AG04449 (cell line): Measurements from ENCODE around the gene STOML1.

Source experiments
- CTCF ChIA-PET: fragments of 350-600 bp; formaldehyde crosslinking; extraction: SDS; loops from one replicate; lab custom pipeline; 2021; ENCODE audit warnings: antibody characterized with exemption; lab: Yijun Ruan, JAX
- POLR2A ChIA-PET: fragments of 400-600, 350-600 bp; formaldehyde crosslinking; extraction: SDS; loops from one replicate; lab custom pipeline; 2020; ENCODE audit warnings: antibody characterized with exemption, inconsistent platforms; lab: Yijun Ruan, JAX
- DNase-seq: peaks from one replicate; pipeline ENCODE4 v3.0.0-alpha.2; 2010; ENCODE audit warnings: low read depth, low spot score
- H3K4me3 ChIP-seq: 2 replicates; pipeline ENCODE4 v1.5.1; 2011; ENCODE audit warnings: low read depth, mild to moderate bottlenecking, control low read depth, low read length
- CTCF ChIP-seq: IDR thresholded peaks from one replicate; pipeline ENCODE4 v1.5.1; 2011; ENCODE audit warnings: mild to moderate bottlenecking, moderate library complexity, low read length, control low read depth, inconsistent platforms; ENCODE audit not compliant: insufficient read depth; ENCODE audit errors: missing control alignments

Gene STOML1

GRCh38 chr15:73934281-73934680 lies 57.8 kb downstream of the STOML1 start:
- ChIA-PET POLR2A (interaction anchor here (3.3 kb wide), 1 partner anchor 8 kb away, joined by 21 read pairs; the partner anchor contains the start of gene LOXL1), CTCF (interaction anchor here (1.0 to 2.6 kb wide), 5 partner anchors 17 to 61 kb away, joined by 3 to 14 read pairs (median 8); partner anchors contain the start of gene TBC1D21)
- no peak overlapping the region for H3K4me3 ChIP-seq
- no peak for DNase-seq
- no peak for TF ChIP-seq CTCF

- no peak overlapping the region for H3K4me3 ChIP-seq
- ChIA-PET POLR2A (interaction anchor here (0.5 to 1.8 kb wide), 2 partner anchors 19 to 224 kb away, joined by 3 to 5 read pairs; no protein-coding TSS in a partner anchor), CTCF (interaction anchor here (1.1 to 3.6 kb wide), 6 partner anchors 10 to 32 kb away, joined by 3 to 23 read pairs (median 4); no protein-coding TSS in a partner anchor)
- DNase-seq: no peak
- TF ChIP-seq CTCF: no peak
These were observed 59.5 kb downstream of the STOML1 start for GRCh38 chr15:73932381-73933191.

- no peak for TF ChIP-seq CTCF
- H3K4me3 ChIP-seq: no peak overlapping the region
- CTCF ChIA-PET: interaction anchor here (0.9 to 3.6 kb wide), 5 partner anchors 9 to 57 kb away, joined by 3 to 23 read pairs (median 3); no protein-coding TSS in a partner anchor
- DNase-seq: no peak
- POLR2A ChIA-PET: interaction anchor here (0.9 to 1.8 kb wide), 4 partner anchors 9 to 20 kb away, joined by 3 to 7 read pairs (median 4); no protein-coding TSS in a partner anchor
These were observed 60.7 kb downstream of the STOML1 start for GRCh38 chr15:73931441-73931840.

GRCh38 chr15:73930790-73931281 lies 61.3 kb downstream of the STOML1 start:
- CTCF ChIA-PET: interaction anchor here (0.9 to 3.6 kb wide), 5 partner anchors 8 to 57 kb away, joined by 3 to 23 read pairs (median 3); no protein-coding TSS in a partner anchor
- POLR2A ChIA-PET: interaction anchor here (0.7 to 1.2 kb wide), 4 partner anchors 9 to 15 kb away, joined by 3 to 7 read pairs (median 3); no protein-coding TSS in a partner anchor
- TF ChIP-seq CTCF: no peak
- DNase-seq: no peak
- H3K4me3 ChIP-seq: peak overlapping the region; percentile 80

GRCh38 chr15:73930371-73930770 lies 61.7 kb downstream of the STOML1 start:
- CTCF ChIA-PET: interaction anchor here (0.9 to 27.3 kb wide), 4 partner anchors 10 to 56 kb away, joined by 3 to 533 read pairs (median 22); no protein-coding TSS in a partner anchor
- H3K4me3 ChIP-seq: peak overlapping the region; percentile 80
- no peak for TF ChIP-seq CTCF
- peak; percentile 75 for DNase-seq
- POLR2A ChIA-PET: interaction anchor here (0.7 to 1.2 kb wide), 4 partner anchors 8 to 16 kb away, joined by 3 to 7 read pairs (median 3); no protein-coding TSS in a partner anchor
